Ishikawa (cell line): Measurements from ENCODE around the gene PITPNB.

ENCODE experiments used
- CEBPB ChIP-seq: IDR thresholded peaks from 2 replicates; pipeline ENCODE4 v1.6.1; 2012
- CREB1 ChIP-seq: IDR thresholded peaks from 2 replicates; pipeline ENCODE4 v1.6.1; 2012; ENCODE audit warnings: low read depth
- EGR1 ChIP-seq: IDR thresholded peaks from 2 replicates; pipeline ENCODE4 v1.6.1; 2012
- EP300 ChIP-seq: IDR thresholded peaks from 2 replicates; pipeline ENCODE4 v1.6.1; 2012; ENCODE audit warnings: borderline replicate concordance
- FOXM1 ChIP-seq: IDR thresholded peaks from 2 replicates; pipeline ENCODE4 v1.6.1; 2012; ENCODE audit warnings: low read depth, borderline replicate concordance
- NFIC ChIP-seq: IDR thresholded peaks from 2 replicates; pipeline ENCODE4 v1.6.1; 2012
- RAD21 ChIP-seq: IDR thresholded peaks from 2 replicates; pipeline ENCODE4 v1.6.1; 2012; ENCODE audit warnings: low read depth
- TAF1 ChIP-seq: IDR thresholded peaks from 2 replicates; pipeline ENCODE4 v1.6.1; 2012; ENCODE audit warnings: low read depth, mild to moderate bottlenecking
- TCF12 ChIP-seq: IDR thresholded peaks from 2 replicates; pipeline ENCODE4 v1.6.1; 2012; ENCODE audit warnings: low read depth
- TEAD4 ChIP-seq: IDR thresholded peaks from 2 replicates; pipeline ENCODE4 v1.6.1; 2012
- USF1 ChIP-seq: IDR thresholded peaks from 2 replicates; pipeline ENCODE4 v1.6.1; 2012
- YY1 ChIP-seq: IDR thresholded peaks from 2 replicates; pipeline ENCODE4 v1.6.1; 2012; ENCODE audit warnings: low read depth
- ZBTB7A ChIP-seq: IDR thresholded peaks from 2 replicates; pipeline ENCODE4 v1.6.1; 2012; ENCODE audit warnings: low read depth
- TF ChIP-seq, protein P1 (sequence below): IDR thresholded peaks from 2 replicates; pipeline ENCODE4 v1.6.1; 2012
- TF ChIP-seq, protein P2 (sequence below): IDR thresholded peaks from 2 replicates; pipeline ENCODE4 v1.6.1; 2012; ENCODE audit warnings: low read depth, mild to moderate bottlenecking

Gene PITPNB

GRCh38 chr22:27919222-27919941 is at the start of gene PITPNB:
Gene PITPNB, minus strand, starts transcription at chr22:27919256. Its CDS starts 65 bp downstream, at chr22:27919191.
- TF ChIP-seq EGR1 (0 out of 2 replicates have a peak, but pooled peaks have one; percentile 37), EP300 (0 out of 2 replicates have a peak, but pooled peaks have one; percentile 25), TCF12 (peak; percentile 28; the same call in 1 of the 2 replicates), YY1 (no peak), ZBTB7A (no peak), CREB1 (peak; percentile 79), TAF1 (peak; percentile 80)
- TF ChIP-seq, protein P1, sequence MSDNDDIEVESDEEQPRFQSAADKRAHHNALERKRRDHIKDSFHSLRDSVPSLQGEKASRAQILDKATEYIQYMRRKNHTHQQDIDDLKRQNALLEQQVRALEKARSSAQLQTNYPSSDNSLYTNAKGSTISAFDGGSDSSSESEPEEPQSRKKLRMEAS = peak; percentile 65; the same call in 1 of the 2 replicates

GRCh38 chr22:27966168-27967064 is 47.4 kb upstream of the PITPNB start:
- TF ChIP-seq ZBTB7A (no peak), FOXM1 (no peak), USF1 (no peak), TCF12 (no peak), EGR1 (no peak), TAF1 (no peak), NFIC (no peak)

GRCh38 chr22:27962268-27963044 is 43.4 kb upstream of the PITPNB start:
- TF ChIP-seq, protein P1 = no peak
- no peak for TF ChIP-seq RAD21
- no peak for TF ChIP-seq CEBPB
- no peak for TF ChIP-seq TCF12
- TF ChIP-seq USF1 = no peak
- no peak for TF ChIP-seq TAF1
- no peak for TF ChIP-seq FOXM1
- TF ChIP-seq, protein P2, sequence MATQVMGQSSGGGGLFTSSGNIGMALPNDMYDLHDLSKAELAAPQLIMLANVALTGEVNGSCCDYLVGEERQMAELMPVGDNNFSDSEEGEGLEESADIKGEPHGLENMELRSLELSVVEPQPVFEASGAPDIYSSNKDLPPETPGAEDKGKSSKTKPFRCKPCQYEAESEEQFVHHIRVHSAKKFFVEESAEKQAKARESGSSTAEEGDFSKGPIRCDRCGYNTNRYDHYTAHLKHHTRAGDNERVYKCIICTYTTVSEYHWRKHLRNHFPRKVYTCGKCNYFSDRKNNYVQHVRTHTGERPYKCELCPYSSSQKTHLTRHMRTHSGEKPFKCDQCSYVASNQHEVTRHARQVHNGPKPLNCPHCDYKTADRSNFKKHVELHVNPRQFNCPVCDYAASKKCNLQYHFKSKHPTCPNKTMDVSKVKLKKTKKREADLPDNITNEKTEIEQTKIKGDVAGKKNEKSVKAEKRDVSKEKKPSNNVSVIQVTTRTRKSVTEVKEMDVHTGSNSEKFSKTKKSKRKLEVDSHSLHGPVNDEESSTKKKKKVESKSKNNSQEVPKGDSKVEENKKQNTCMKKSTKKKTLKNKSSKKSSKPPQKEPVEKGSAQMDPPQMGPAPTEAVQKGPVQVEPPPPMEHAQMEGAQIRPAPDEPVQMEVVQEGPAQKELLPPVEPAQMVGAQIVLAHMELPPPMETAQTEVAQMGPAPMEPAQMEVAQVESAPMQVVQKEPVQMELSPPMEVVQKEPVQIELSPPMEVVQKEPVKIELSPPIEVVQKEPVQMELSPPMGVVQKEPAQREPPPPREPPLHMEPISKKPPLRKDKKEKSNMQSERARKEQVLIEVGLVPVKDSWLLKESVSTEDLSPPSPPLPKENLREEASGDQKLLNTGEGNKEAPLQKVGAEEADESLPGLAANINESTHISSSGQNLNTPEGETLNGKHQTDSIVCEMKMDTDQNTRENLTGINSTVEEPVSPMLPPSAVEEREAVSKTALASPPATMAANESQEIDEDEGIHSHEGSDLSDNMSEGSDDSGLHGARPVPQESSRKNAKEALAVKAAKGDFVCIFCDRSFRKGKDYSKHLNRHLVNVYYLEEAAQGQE = no peak
- no peak for TF ChIP-seq ZBTB7A
- no peak for TF ChIP-seq CREB1
- no peak for TF ChIP-seq TEAD4
- no peak for TF ChIP-seq EP300
- TF ChIP-seq YY1 = no peak

- TF ChIP-seq TCF12 = no peak
- TF ChIP-seq NFIC = no peak
- TF ChIP-seq EP300 = no peak
- no peak for TF ChIP-seq TAF1
- no peak for TF ChIP-seq YY1
- TF ChIP-seq EGR1 = no peak
- TF ChIP-seq FOXM1 = no peak
These were observed 42.6 kb upstream of the PITPNB start for GRCh38 chr22:27961680-27962079.

DNA sequence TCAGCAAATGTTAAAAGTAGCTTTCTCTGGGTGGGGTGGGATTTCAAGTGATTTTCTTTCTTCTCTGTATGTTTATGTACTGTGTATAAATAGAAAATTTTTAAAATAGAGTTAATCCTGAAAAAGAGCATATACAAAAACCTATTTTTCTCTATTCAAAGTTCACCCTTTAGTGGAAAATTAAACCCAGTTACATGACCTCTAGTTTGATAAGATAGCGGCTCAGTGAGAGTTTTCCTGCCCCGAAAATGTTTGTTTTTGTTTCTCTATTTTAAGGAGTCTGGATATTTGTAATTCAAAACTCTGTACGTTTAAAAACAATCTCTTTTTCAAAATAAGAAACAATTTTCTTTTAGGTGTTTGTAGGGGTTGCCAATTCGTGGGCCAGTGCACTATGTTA is 42.1 kb upstream of the PITPNB start:
- TF ChIP-seq FOXM1 (no peak), CEBPB (no peak), ZBTB7A (no peak), TCF12 (no peak), TAF1 (no peak), EGR1 (no peak), RAD21 (no peak), YY1 (no peak), NFIC (no peak), EP300 (no peak), USF1 (no peak)
- TF ChIP-seq, protein P1 = no peak
- TF ChIP-seq, protein P2 = no peak
